HG03520 (cell line): ENCODE measurements around the gene ZNF580.
A peak's percentile ranks its signal among the peaks of the same experiment; 100 is the strongest.

Source experiments
- ATAC-seq: cut with Tn5 transposase; IDR thresholded peaks from one replicate; pipeline ENCODE4 v1.9.1; 2021; ENCODE audit warnings: mild to moderate bottlenecking, moderate library complexity; ENCODE audit not compliant: unreplicated experiment

Gene ZNF580

GRCh38 chr19:55640577-55641425 is at the start of gene ZNF580:
ZNF580 (plus strand) TSS chr19:55641002; CDS start chr19:55642509, 1,507 bp downstream.
- no peak for ATAC-seq

- ATAC-seq: no peak
Measured at GRCh38 chr19:55591555-55591954, 49.2 kb upstream of the ZNF580 start.

GRCh38 chr19:55592391-55593090 is 48.3 kb upstream of the ZNF580 start:
- no peak for ATAC-seq

GRCh38 chr19:55593096-55593772 is 47.6 kb upstream of the ZNF580 start:
- no peak for ATAC-seq

- no peak for ATAC-seq
Measured at GRCh38 chr19:55594996-55595545, 45.7 kb upstream of the ZNF580 start.

- ATAC-seq: no peak
Measured at GRCh38 chr19:55596304-55596703, 44.5 kb upstream of the ZNF580 start.

GRCh38 chr19:55597501-55597921 is 43.3 kb upstream of the ZNF580 start:
- no peak for ATAC-seq

- no peak for ATAC-seq
Measured at GRCh38 chr19:55598034-55598433, 42.8 kb upstream of the ZNF580 start.

- peak; percentile 45 for ATAC-seq
Measured at GRCh38 chr19:55598719-55599467, 41.9 kb upstream of the ZNF580 start.

- ATAC-seq: peak; percentile 52
Measured at GRCh38 chr19:55599468-55599841, 41.3 kb upstream of the ZNF580 start, which contains the start of gene FIZ1. FIZ1 (minus strand) TSS chr19:55599517; CDS start chr19:55597865, 1,652 bp downstream.

GRCh38 chr19:55599842-55600661 is 40.8 kb upstream of the ZNF580 start, which contains the start of gene ZNF524:
ZNF524 (plus strand) TSS chr19:55600288; CDS start chr19:55602113, 1,825 bp downstream.
- peak; percentile 32 for ATAC-seq

- ATAC-seq: no peak
Measured at GRCh38 chr19:55600662-55601028, 40.2 kb upstream of the ZNF580 start.

- no peak for ATAC-seq
Measured at GRCh38 chr19:55601084-55601483, 39.7 kb upstream of the ZNF580 start.

GRCh38 chr19:55602104-55603001 is 38.4 kb upstream of the ZNF580 start:
- ATAC-seq: no peak

GRCh38 chr19:55603115-55603514 is 37.7 kb upstream of the ZNF580 start:
- no peak for ATAC-seq

- ATAC-seq: no peak
Measured at GRCh38 chr19:55603581-55604292, 37.1 kb upstream of the ZNF580 start.

GRCh38 chr19:55605207-55605636 is 35.6 kb upstream of the ZNF580 start:
- peak; percentile 61 for ATAC-seq
